DOHH2 (cell line): ENCODE results near the gene STARD3NL.

Source experiments
- H3F3A ChIP-seq: fragments of 200-600 bp; sonication (generic), shearing (Covaris generic); 2 replicates; pipeline ENCODE4 v1.6.0; 2016; ENCODE audit warnings: antibody characterized with exemption, mild to moderate bottlenecking; ENCODE audit not compliant: control insufficient read depth, insufficient read depth
- H3K27ac ChIP-seq: fragments of 200-600 bp; sonication (generic); 2 replicates; pipeline ENCODE4 v1.5.1; 2014; ENCODE audit warnings: low read depth, mild to moderate bottlenecking, low read length, moderate library complexity
- H3K27me3 ChIP-seq: fragments of 200-600 bp; sonication (generic); 2 replicates; pipeline ENCODE4 v1.6.1; 2014; ENCODE audit warnings: mild to moderate bottlenecking, low read length, mixed read lengths; ENCODE audit not compliant: control insufficient read depth
- H3K36me3 ChIP-seq: fragments of 200-600 bp; sonication (generic); 2 replicates; pipeline ENCODE4 v1.6.1; 2014; ENCODE audit warnings: mild to moderate bottlenecking, low read length, moderate library complexity, mixed read lengths; ENCODE audit not compliant: control insufficient read depth
- H3K4me1 ChIP-seq: fragments of 200-600 bp; sonication (generic); 2 replicates; pipeline ENCODE4 v1.6.1; 2014; ENCODE audit warnings: mild to moderate bottlenecking, low read length, mixed read lengths; ENCODE audit not compliant: control insufficient read depth
- H3K4me2 ChIP-seq: fragments of 200-600 bp; sonication (generic); 2 replicates; pipeline ENCODE4 v1.6.0; 2014; ENCODE audit warnings: mild to moderate bottlenecking, low read length, moderate library complexity
- H3K4me3 ChIP-seq: fragments of 200-600 bp; sonication (generic); 2 replicates; pipeline ENCODE4 v1.5.1; 2014; ENCODE audit warnings: mild to moderate bottlenecking, low read length, mixed read lengths
- H3K79me2 ChIP-seq: fragments of 200-600 bp; sonication (generic); 2 replicates; pipeline ENCODE4 v1.6.1; 2014; ENCODE audit warnings: mild to moderate bottlenecking, low read length, mixed read lengths; ENCODE audit not compliant: control insufficient read depth
- H3K9me2 ChIP-seq: fragments of 200-600 bp; sonication (generic); replicated peaks from 2 replicates; pipeline ENCODE4 v1.6.1; 2014; ENCODE audit warnings: mild to moderate bottlenecking, low read length, mixed read lengths; ENCODE audit not compliant: control insufficient read depth
- H3K9me3 ChIP-seq: fragments of 200-600 bp; sonication (generic); 2 replicates; pipeline ENCODE4 v1.6.1; 2014; ENCODE audit warnings: antibody characterized with exemption, low read length, mixed read lengths; ENCODE audit not compliant: control insufficient read depth, insufficient read depth
- H4K20me1 ChIP-seq: fragments of 200-600 bp; sonication (generic); 2 replicates; pipeline ENCODE4 v1.6.0; 2014; ENCODE audit warnings: low read depth, mild to moderate bottlenecking, antibody characterized with exemption, low read length, moderate library complexity; ENCODE audit not compliant: control insufficient read depth, insufficient read depth
- CTCF ChIP-seq: fragments of 200-600 bp; sonication (generic); IDR thresholded peaks from one replicate; pipeline ENCODE4 v1.5.1; 2014; ENCODE audit warnings: antibody characterized with exemption, mild to moderate bottlenecking, low read depth, low read length; ENCODE audit not compliant: poor library complexity, severe bottlenecking
- EZH2phosphoT487 ChIP-seq: fragments of 200-600 bp; sonication (generic); IDR thresholded peaks from 2 replicates; pipeline ENCODE4 v1.6.1; 2017; ENCODE audit warnings: borderline replicate concordance, mild to moderate bottlenecking, antibody characterized with exemption, low read length, moderate library complexity, mixed read lengths

STARD3NL gene

GRCh38 chr7:38138171-38138570 lies 39.9 kb upstream of the STARD3NL start:
- TF ChIP-seq CTCF, result no peak
- TF ChIP-seq EZH2phosphoT487, result no peak

GRCh38 chr7:38141187-38141586 lies 36.9 kb upstream of the STARD3NL start:
- no peak overlapping the region for H3K27ac ChIP-seq
- H4K20me1 ChIP-seq, result no peaks in the 10 kb centered on the region
- H3K79me2 ChIP-seq, result no peaks in the 10 kb centered on the region
- H3K36me3 ChIP-seq, result no peaks in the 10 kb centered on the region
- H3F3A ChIP-seq, result 0 out of 2 replicates have a peak, but pooled peaks cover 2% of the 10 kb centered on the region
- H3K9me2 ChIP-seq, result no peaks in the 10 kb centered on the region
- TF ChIP-seq EZH2phosphoT487 (no peak), CTCF (no peak)
- peaks cover 6% of the 10 kb centered on the region; the same call in 1 of the 2 replicates for H3K27me3 ChIP-seq
- H3K4me1 ChIP-seq, result no peaks in the 10 kb centered on the region
- H3K4me3 ChIP-seq, result no peak overlapping the region
- no peaks in the 10 kb centered on the region for H3K9me3 ChIP-seq
- no peak overlapping the region for H3K4me2 ChIP-seq

More at GRCh38 chr7:38138171-38138570, 39.9 kb upstream of the STARD3NL start:
- Histone ChIP-seq H3K4me3 (no peak overlapping the region), H3K27ac (no peak overlapping the region), H4K20me1 (no peaks in the 10 kb centered on the region), H3K36me3 (no peaks in the 10 kb centered on the region), H3K4me2 (no peak overlapping the region), H3K4me1 (no peaks in the 10 kb centered on the region), H3F3A (0 out of 2 replicates have a peak, but pooled peaks cover 2% of the 10 kb centered on the region), H3K9me2 (no peaks in the 10 kb centered on the region), H3K27me3 (peaks cover 2% of the 10 kb centered on the region; the same call in 1 of the 2 replicates), H3K79me2 (no peaks in the 10 kb centered on the region), H3K9me3 (no peaks in the 10 kb centered on the region)

- H3K79me2 ChIP-seq, result no peaks in the 10 kb centered on the region
- H3K9me3 ChIP-seq, result no peaks in the 10 kb centered on the region
- H3K4me1 ChIP-seq, result no peaks in the 10 kb centered on the region
- no peaks in the 10 kb centered on the region for H4K20me1 ChIP-seq
- no peak overlapping the region for H3K27ac ChIP-seq
- TF ChIP-seq EZH2phosphoT487 (no peak), CTCF (no peak)
- H3K4me3 ChIP-seq, result no peak overlapping the region
- H3K27me3 ChIP-seq, result peaks cover 6% of the 10 kb centered on the region; the same call in 1 of the 2 replicates
- H3K36me3 ChIP-seq, result no peaks in the 10 kb centered on the region
- no peak overlapping the region for H3K4me2 ChIP-seq
- H3F3A ChIP-seq, result 0 out of 2 replicates have a peak, but pooled peaks cover 2% of the 10 kb centered on the region
- no peaks in the 10 kb centered on the region for H3K9me2 ChIP-seq
Observed at GRCh38 chr7:38142736-38143135, 35.3 kb upstream of the STARD3NL start.

- Histone ChIP-seq H3K4me2 (no peak overlapping the region), H3K9me3 (no peaks in the 10 kb centered on the region), H4K20me1 (no peaks in the 10 kb centered on the region), H3K4me3 (no peak overlapping the region), H3K4me1 (no peaks in the 10 kb centered on the region), H3F3A (0 out of 2 replicates have a peak, but pooled peaks cover 2% of the 10 kb centered on the region), H3K27me3 (peaks cover 6% of the 10 kb centered on the region; the same call in 1 of the 2 replicates), H3K36me3 (no peaks in the 10 kb centered on the region), H3K9me2 (no peaks in the 10 kb centered on the region), H3K79me2 (no peaks in the 10 kb centered on the region), H3K27ac (no peak overlapping the region)
- TF ChIP-seq EZH2phosphoT487 (no peak), CTCF (no peak)
Observed at GRCh38 chr7:38147005-38147404, 31.0 kb upstream of the STARD3NL start.
